ENCODE results near the gene FAM107B. TPM values are rescaled to one million over a fixed set of nuclear protein-coding genes. Genes with fewer than 3 reads are reported as not detected.
A peak's percentile ranks its signal among the peaks of the same experiment; 100 is the strongest.
"Not testable (repeated sequence)": the region's sequence is repeated elsewhere in the genome, so short reads cannot be mapped to it uniquely, and the experiment has no call there.

The FAM107B gene
- total and polyA plus RNA-seq, 2 of the 13 experiments (the other 11 are each of a cell fraction or from before 2014, with no cell fraction given) = 15.7 to 24.8 TPM

- no peak for FAIRE-seq
- no TSS peak for BruUV-seq (replicated peaks)
- Histone ChIP-seq H3K27me3 (ENCODE audit: control insufficient read depth in 1 of 2, insufficient read depth in 2 of 2, low read length in 2 of 2) (0 out of 5 replicates have a peak, but pooled peaks cover 0 to 2% of the 10 kb centered on the region in 2 experiments), H4K20me1 (ENCODE audit: insufficient read depth, low read length) (no peaks in the 10 kb centered on the region), H3K4me1 (ENCODE audit: insufficient read depth, low read length) (no peaks in the 10 kb centered on the region), H3K27ac (ENCODE audit: extremely low read length, insufficient read depth, low read length) (no peak overlapping the region), H3K9ac (ENCODE audit: insufficient read depth, low read depth, low read length) (no peak overlapping the region), H3K9me3 (ENCODE audit: low read length) (no peaks in the 10 kb centered on the region), H3K36me3 (replicated peaks in 1 of 2; ENCODE audit: control insufficient read depth in 1 of 2, insufficient read depth in 2 of 2, low read length in 2 of 2) (no peaks in the 10 kb centered on the region), H3K79me2 (ENCODE audit: insufficient read depth, low read length) (no peaks in the 10 kb centered on the region), H3K4me2 (ENCODE audit: low read depth, low read length) (no peak overlapping the region), H2AFZ (ENCODE audit: low read length) (no peak overlapping the region), H3K4me3 (replicated peaks in 1 of 3; ENCODE audit: insufficient read depth in 1 of 3, low read depth in 2 of 3, low read length in 3 of 3) (no peak overlapping the region)
- no peak for ATAC-seq
- in situ Hi-C loops (cut with HindIII; ENCODE audit: extremely low pct_ligation_motif_present, low pct_unique_long_range_greater_than_20kb) (no loop called here), intact Hi-C loops (cut with micrococcal nuclease; ENCODE audit: unreplicated experiment) (no loop called here)
- peak; percentile 24 for DNase-seq (ENCODE audit: low spot score)
- ChIA-PET POLR2A (no interaction called here), CTCF (ENCODE audit: low intra/inter-chr PET ratio, low total read pairs) (no interaction called here)
- TF ChIP-seq SOX13 (IDR thresholded peaks at IDR 0.05) = no peak
- TF ChIP-seq SOX13 (CRISPR knock-in tag; conservative IDR thresholded peaks at IDR 0.05 in 1 of 2, IDR thresholded peaks at IDR 0.05 in 1 of 2) = peak in 1 of 2 experiments; percentile 19; a peak in 1 of 4 replicates
- TF ChIP-seq E2F5 (CRISPR knock-in tag; conservative IDR thresholded peaks at IDR 0.05) = no peak
- TF ChIP-seq ZGPAT (CRISPR knock-in tag; IDR thresholded peaks at IDR 0.05) = no peak
- TF ChIP-seq U2AF2 (IDR thresholded peaks at IDR 0.05; ENCODE audit: low read depth, low read length) = no peak
- TF ChIP-seq ZNF292 (CRISPR knock-in tag; IDR thresholded peaks at IDR 0.05; ENCODE audit: borderline replicate concordance, low read depth) = no peak
- 1% methylated on average over 5 of the region's 5 CpGs for WGBS (ENCODE audit: low lambda C conversion rate)
Measured at GRCh38 chr10:14712991-14713424, 61.7 kb downstream of the FAM107B start.

- H2AFZ ChIP-seq (ENCODE audit: low read length); H3K4me2 ChIP-seq (ENCODE audit: low read depth, low read length); H3K27ac ChIP-seq (ENCODE audit: extremely low read length, insufficient read depth, low read length); BruUV-seq (replicated peaks); H3K9me3 ChIP-seq (ENCODE audit: low read length); H4K20me1 ChIP-seq (ENCODE audit: insufficient read depth, low read length); H3K27me3 ChIP-seq (ENCODE audit: control insufficient read depth in 1 of 2, insufficient read depth in 2 of 2, low read length in 2 of 2); H3K4me1 ChIP-seq (ENCODE audit: insufficient read depth, low read length); DNase-seq (ENCODE audit: low spot score); H3K79me2 ChIP-seq (ENCODE audit: insufficient read depth, low read length); intact Hi-C loops (cut with micrococcal nuclease; ENCODE audit: unreplicated experiment); H3K9ac ChIP-seq (ENCODE audit: insufficient read depth, low read depth, low read length); ATAC-seq; H3K4me3 ChIP-seq (replicated peaks in 1 of 3; ENCODE audit: insufficient read depth in 1 of 3, low read depth in 2 of 3, low read length in 3 of 3); FAIRE-seq; POLR2A ChIA-PET; in situ Hi-C loops (cut with HindIII; ENCODE audit: extremely low pct_ligation_motif_present, low pct_unique_long_range_greater_than_20kb); H3K36me3 ChIP-seq (replicated peaks in 1 of 2; ENCODE audit: control insufficient read depth in 1 of 2, insufficient read depth in 2 of 2, low read length in 2 of 2); CTCF ChIA-PET (ENCODE audit: low intra/inter-chr PET ratio, low total read pairs): not testable (repeated sequence)
- WGBS (ENCODE audit: low lambda C conversion rate) = 8% methylated on average over 3 of the region's 3 CpGs
- TF ChIP-seq MNT (IDR thresholded peaks at IDR 0.05) = peak; percentile 63; the same call in 1 of the 2 replicates
Measured at GRCh38 chr10:14709344-14709743, 65.4 kb downstream of the FAM107B start.
